Erythroblast (primary cell): ENCODE data around the gene DCP1B.

Experiments
- GATA1 ChIP-seq: IDR thresholded peaks from 2 replicates; pipeline ENCODE4 v1.6.1; 2011; ENCODE audit warnings: low read depth, mild to moderate bottlenecking, control low read depth, low read length, moderate library complexity
- POLR2A ChIP-seq: IDR thresholded peaks from 2 replicates; pipeline ENCODE4 v1.6.1; 2011; ENCODE audit warnings: mild to moderate bottlenecking, low read length

DNA sequence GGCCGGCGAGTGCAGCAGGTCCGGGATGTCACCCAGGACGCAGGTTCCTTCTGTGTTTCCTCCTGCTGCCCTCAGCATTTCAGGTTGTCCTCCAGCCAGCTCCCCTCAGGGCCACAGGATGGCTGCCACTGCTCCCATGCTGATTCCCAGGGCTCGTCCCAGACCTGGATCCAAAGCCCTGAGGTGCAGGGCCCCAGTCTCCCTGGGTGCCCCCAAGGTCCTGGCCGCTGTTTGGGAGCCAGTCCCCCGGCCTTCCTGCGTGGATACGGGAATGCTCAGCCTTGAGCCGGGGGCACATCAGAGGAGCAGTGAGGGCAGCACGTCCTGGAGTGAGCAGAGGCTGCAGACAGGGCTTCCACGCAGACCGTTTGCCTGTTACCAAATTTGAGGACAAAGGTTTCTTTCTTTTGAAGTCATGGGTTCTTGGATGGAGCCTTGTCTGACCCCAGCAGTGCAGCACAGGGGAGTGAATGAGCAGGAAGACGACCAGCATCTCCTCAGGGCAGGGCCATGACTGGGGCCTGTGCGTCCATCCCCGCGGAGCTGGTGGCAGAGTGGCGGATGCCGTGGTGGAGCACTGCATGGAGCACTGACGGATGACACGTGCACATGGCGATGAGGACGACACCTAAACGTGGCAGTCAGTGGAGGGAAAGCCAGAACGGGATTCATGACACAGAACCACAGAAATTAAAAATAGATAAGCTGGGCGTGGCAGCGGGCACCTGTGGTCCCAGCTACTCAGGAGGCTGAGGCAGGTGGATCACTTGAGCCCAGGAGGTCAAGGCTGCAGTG lies 73.3 kb downstream of the DCP1B start:
- TF ChIP-seq POLR2A (no peak), GATA1 (no peak)
